GM21737 (cell line): ENCODE measurements around the gene SNX9.

Experiments used
- ATAC-seq: cut with Tn5 transposase; IDR thresholded peaks from one replicate; pipeline ENCODE4 v1.9.1; 2021; ENCODE audit warnings: mild to moderate bottlenecking, moderate library complexity; ENCODE audit not compliant: unreplicated experiment

SNX9 gene

DNA sequence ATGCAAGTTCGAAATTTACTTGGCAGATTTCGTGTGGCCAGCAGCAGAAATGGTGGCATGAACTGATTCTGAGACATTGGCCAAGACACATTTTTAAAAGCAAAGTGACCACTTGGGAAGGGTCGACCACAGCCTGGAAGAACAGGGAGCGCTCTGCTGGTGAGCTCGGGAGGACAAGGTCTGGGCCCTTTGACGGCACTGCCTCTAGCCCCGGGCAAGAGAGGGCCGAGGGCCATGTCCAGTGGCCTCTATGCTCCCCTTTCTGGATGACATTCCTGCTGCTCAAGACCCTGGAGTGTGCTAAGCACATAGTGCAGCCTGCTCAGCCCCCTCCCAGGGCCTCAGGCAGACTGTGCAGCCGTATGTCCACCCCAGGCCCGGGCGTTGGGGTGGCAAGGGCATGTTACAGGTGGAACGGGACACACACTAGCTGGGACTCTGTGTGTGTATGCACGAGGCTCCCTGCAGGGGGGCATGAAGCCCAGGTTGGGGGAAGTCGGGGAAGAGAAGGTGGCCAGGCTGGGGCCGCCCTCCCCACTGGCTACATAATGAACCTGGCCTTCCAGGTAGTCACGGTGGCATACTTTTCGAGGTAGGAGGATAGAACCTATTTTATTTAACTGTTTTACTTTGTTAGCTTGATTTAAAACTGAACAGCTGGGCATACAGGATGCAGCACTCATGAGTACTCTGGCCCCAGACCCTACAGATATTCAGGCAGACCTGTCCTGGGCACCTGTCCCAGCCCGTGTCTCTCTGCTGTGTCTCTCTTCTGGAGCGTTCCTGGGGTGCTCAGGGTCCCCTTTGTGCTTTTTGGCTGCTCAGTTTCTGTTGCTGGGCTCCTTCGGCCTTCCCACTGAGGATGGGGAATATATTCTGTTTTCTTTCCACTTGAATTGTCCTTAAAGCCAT, 165.0 kb downstream of the SNX9 start:
- no peak for ATAC-seq

DNA sequence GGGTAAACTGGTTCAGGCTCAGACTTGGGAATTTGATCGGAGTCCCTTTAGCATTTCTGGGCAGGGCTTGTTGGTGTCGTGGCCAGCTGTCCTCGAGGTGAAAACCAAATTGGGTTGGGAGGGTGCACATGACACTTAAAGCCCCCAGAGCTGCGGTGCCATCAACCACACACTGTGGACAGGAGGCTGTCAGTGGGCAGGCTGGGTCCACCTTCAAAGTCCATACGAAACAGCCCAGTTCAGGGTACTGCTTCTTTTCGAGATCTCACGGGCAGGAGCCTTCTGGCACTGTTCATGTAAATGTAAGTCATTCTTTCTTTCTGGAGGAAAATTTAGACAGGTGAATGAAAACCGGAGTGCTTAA, 165.6 kb downstream of the SNX9 start:
- no peak for ATAC-seq

DNA sequence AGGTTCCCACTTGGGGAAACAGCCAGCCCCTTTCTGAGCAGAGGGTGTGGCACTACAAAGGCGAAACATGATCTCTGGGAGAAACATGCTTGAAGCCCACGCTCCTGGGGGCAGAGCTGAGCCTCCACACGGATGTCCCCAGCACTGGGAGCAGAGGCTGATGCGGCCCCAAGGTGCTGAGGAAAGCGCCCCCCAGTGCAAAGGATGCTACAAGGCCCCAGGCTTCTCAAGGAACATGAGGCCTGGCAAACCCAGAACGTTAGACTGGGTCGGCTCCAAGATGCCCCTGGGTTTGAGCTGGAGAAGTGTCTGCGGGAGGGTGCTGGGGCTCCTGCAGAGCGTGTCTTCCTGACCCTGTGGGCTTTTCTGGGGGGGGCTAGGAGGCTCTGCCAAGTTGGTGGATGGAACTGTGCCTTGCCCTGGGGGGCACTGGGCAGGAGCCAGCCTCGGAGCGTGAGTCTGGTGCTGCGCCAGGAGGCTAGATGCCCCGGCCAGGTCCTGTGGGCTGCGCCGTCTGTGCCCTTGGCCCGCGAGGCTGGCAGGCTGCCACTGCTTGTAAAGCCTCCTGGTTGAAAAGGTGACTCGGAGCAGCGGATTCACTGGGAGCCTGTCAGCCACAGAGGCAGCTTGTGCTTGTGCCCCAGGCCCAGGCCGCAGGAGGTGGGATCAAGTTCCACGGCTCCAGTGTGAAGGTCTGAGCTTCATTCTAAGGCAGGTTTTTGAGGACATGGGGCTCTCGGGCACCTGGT, 166.7 kb downstream of the SNX9 start:
- ATAC-seq = no peak

DNA sequence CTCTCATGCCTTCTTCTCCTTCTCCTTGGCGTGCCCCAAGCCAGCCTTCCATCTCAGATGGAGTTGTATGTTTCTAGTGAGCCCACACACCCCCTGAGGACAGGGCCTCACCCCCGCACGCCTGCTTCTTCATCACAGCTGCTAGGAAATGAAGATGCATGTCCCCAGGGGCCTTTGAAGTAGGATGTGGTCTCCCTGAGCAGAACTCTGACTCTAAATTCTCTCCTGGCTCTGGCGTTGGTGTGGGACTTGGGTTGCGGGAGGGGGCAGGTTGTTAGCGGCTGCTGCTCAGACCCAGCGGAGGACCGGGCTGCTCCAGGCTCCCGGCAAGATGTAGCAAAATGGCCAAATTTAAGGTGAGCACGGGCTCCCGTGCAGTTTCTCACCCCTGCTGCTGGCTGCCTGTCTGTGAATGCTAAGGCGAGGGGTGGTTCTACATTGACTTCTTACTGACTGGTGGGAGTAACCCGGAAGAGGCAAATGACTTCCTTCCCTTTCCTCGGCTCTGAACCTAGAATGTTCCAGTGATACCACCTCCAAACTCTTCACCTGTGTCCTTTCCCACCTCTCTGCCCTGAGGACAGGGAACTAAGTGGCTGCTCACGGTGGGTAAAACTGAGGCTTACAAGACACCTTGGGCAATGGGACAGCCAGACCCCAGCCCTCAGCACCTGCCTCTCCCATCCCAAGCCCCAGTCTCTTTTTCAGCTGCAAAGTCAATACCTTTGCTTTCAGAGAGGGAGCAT, 167.4 kb downstream of the SNX9 start:
- ATAC-seq = peak; percentile 52

DNA sequence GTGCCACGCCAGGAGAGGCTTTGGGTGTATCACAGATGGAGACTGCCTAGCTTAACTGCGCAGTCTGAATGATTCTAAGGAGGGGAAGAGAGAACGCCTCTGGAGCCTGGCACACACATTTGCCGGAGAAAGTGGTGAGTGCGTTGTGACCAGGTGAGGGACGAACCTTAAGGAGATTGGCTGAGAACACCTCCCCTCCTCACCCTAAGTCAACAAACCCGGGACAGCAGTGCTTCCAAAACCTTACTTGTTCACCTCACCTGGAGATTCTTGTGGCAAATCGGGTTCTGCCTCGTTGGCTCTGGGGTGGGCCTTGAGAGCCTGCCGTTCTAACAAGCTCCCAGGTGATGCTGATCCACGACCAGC, 168.0 kb downstream of the SNX9 start:
- no peak for ATAC-seq

DNA sequence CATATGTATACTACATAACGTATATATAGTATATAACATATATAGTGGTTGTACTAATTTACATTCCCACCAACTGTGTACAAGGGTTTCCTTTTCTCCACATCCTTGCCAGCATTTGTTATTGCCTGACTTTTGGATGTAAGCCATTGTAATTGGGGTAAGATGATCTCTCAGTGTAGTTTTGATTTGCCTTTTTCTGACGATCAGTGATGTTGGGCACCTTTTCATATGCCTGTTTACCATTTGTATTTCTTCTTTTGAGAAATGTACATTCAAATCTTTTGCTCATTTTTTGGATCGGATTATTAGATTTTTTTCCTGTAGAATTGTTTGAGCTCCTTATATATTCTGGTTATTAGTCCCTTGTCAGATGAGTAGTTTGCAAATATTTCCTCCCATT, 170.0 kb downstream of the SNX9 start:
- no peak for ATAC-seq

DNA sequence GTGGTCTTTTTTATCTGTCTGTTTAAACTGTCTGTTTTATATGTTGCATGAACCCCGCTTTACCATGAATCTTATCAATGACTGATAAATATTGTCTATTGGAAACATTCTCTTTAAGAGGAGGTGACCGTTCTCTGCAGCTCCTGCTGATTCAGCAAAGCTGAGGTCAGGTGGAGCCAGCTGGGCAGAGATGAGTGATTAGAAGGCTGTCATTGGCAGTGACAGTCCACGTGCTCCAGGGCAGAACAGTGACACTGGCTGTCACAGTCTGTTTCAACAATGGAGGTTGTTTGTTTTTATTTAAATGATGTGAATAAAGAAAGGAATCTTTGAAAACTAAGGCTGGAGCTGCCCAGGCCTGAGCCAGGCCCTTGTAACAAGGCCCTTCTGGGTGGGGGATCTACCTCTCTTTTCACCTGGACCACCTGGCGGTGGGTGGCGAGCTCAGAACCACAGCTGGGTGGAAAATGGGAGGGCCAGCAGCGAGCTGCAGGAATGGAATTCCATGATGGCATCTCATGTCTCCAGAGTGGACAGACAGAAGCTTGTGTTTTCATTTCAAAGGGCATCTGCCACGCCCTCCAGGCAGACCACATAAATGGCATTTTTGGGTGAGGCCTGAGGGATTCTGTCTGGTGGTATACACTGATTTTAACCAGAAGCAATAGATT, 171.2 kb downstream of the SNX9 start:
- no peak for ATAC-seq
